HG02884 (cell line): ENCODE data around the gene ARX.

ENCODE experiments used
- ATAC-seq: cut with Tn5 transposase; IDR thresholded peaks from one replicate; pipeline ENCODE4 v1.9.1; 2021; ENCODE audit warnings: mild to moderate bottlenecking, moderate library complexity; ENCODE audit not compliant: unreplicated experiment

Gene ARX

DNA sequence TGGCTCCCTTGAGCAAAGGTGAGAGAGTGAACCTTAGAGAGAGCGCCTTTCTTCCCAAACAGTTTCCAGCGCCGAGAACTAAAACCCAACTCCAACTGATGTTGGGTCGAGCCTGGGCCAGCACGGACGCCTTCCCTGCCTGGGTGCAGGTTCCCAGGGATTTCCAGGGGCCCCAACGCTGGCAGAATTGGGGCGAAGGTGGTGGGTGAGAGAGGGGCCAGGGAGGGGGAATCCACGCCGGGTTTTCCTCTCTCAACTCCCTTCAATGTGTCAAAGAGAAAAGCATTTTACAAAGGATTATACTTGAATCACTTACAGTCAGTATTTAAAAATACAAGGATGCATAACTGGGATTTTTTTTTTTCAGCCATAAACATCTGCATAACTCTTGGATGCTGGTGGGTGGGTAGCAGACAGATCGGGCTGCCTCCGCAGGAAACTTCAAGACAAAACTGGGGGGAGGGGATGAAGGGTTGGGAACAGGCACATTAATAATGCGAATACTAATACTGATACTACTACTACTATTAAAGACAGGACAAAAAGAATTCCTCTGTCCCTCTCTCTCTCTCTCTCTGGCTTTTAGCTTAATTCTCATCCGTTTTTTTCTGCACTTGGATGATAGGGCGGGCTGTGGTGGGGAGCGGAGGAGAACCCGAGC is 1.3 kb upstream of the ARX start:
- no peak for ATAC-seq

DNA sequence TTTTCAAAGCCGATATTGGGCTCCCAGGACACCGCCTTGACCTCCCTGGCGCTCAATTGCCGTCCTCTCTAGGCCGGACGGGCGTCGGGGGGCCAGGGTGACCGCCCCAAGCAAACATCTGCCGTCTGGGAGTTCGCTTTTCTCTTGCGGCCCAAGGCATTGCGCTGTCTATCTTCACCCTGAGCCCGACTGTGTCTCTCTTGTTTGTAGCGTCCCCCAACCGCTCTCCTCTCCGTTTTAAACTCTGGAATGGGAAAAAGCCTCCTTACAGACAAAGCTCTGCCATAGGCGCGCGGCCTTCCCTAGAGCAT is 551 bp upstream of the ARX start:
- no peak for ATAC-seq

DNA sequence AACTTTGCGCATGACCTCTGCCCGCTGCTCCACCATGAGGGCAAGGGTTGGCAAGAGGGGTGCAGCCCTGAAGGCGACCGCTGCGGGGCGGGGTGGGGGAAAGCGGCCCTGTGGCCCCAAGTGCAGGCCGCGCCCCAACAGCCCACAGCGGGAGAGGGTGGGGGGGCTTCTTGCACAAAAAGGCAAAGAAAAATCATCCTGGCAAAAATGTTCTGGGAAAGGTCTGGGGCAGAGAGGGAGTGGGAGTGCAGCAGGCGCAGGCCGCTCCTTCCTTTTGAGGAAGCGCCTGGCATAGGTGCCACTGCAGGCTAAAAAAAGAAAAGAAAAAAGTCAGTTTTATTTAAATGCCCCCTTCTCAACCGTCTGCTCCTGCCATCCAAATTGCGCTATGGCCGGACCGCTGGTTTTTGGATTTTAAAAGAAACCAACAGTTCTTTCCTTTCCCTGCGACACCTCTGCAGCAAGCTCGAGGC is 1.4 kb downstream of the ARX start:
- ATAC-seq: no peak

DNA sequence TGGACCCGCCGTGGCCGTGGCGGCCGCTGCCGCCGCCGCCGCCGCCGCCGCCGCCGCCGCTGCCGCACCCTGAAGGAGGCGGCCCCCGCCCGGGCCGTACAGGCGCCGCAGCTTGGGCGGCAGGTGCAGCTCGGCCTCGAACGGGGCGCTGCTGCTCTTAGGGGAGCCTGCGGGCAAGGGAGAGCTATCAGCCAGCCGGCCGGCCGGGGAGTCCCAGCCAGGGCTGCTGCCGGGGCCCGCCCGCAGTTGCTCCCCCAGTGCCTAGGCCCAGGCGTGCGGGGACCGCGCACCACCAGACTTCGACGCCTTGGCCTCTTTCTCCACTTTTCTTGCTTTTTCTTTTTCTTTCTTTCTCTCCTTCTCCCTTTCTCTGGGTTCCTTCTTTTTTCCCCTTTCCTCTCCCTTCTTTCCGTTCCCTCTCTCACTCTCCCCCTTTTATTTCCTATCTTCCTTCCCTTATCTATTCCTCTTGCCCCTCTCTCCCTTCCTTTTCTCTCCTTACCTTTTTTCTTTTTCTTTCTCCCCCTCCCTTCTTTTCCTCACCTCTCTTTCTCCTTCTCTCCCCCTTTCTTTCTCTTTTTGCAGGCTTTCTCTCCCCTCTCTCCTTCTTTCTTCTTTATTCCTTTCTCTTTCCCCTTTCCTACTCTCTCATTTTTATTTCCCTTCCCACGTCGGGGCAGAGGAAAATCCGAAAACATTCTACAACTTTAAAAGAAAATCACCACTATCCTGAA is 2.0 kb downstream of the ARX start:
- no peak for ATAC-seq

- no peak for ATAC-seq
These were observed 2.8 kb downstream of the ARX start for GRCh38 chrX:25012793-25013631.

- ATAC-seq: no peak
These were observed 3.4 kb downstream of the ARX start for GRCh38 chrX:25012433-25012735.

- no peak for ATAC-seq
These were observed 4.0 kb downstream of the ARX start for GRCh38 chrX:25011589-25012432.

GRCh38 chrX:25010784-25011588 is 4.8 kb downstream of the ARX start:
- no peak for ATAC-seq

DNA sequence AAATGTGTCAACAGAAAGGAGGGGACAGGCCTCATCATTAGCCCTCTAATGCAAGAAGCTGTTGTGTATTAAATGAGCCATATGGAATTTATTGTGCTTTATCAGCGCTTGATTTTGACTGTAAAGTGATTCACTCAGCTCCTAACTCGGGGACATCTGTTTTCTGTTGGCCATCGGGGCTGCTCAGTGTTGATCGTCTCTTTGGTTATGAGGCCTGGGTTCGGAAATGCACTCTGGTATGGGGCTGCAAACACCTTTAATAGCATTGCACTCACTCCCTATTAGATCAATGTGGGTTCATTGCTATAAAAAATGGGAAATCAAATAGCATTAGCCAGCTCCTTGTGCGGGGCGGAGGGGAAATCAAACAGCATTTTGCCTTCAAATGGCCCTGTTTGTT is 6.4 kb downstream of the ARX start:
- no peak for ATAC-seq

DNA sequence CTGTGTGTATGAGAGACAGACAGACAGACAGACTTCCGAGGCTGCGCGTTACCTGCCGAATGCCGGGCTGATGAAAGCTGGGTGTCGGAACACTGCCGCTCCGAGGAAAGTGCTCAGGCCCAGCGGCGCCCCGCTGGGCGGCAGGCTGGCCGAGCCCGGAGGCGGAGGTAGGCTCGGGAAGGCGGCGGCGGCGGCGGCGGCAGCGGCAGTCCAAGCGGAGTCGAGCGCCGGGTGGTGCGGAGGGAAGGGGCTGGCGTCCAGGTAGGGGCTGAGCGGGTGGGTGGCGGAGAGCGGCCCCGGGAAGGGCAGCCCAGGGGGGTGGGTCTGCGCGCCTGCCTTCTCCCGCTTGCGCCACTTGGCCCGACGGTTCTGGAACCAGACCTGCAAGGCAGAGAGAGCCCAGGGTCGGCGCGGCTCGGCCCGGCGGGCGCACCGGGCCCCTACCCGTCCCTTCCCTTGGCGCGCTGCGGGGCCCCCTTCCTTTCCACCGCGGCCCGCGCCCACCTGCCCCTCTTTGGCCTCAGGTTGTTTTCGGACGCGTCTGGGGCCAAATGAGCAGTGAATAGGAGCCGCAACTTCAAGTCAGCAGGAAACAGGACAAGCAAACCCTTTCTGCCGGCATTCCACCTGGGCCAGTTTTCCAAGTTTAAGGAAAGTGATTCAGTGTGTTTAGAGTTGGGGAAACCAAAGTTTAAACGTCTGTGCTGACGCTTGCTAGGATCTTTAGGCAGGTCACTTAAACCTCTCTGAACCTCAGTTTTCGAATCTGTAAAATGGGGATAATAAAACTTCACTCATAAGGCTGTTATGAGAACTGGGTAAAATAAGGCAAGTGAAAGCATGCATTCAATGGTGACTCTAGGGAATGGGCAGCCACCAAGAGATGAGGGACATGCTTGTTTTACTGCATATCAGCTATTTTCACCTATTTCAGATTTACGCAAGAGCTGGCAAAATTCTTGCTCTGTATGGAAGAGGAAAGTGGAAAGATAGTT is 8.4 kb downstream of the ARX start:
- ATAC-seq: no peak

GRCh38 chrX:25006586-25007058 is 9.1 kb downstream of the ARX start:
- ATAC-seq: no peak

- ATAC-seq: no peak
These were observed 10.2 kb downstream of the ARX start for GRCh38 chrX:25005382-25006185.

- ATAC-seq: no peak
These were observed 10.8 kb downstream of the ARX start for GRCh38 chrX:25005034-25005381.

DNA sequence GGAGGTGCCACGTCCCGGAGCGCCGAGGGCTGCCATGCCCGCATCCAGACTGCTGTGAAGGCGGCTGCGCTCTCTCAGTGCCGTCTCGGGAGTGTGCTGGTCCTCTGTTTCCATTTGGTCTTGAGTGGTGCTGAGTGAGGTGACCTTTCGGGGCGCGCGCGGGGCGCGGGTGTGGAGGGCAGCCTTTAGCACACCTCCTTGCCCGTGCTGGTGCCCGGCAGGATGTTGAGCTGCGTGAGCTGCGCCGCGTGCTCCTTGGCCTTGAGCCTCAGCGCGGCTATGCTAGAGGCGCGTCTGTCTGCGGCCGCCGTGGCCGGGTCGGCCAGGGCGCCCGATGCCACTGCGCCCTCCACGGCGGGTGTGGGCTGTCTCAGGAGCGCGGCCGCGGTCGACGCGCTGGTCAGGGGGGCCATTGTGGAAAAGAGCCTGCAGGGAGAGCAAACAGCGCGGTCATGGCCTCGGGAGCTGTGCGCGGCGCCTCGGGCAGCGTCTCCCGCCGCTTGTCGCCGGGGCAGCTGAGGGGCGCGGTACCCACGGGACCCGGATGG is 11.2 kb downstream of the ARX start:
- no peak for ATAC-seq

DNA sequence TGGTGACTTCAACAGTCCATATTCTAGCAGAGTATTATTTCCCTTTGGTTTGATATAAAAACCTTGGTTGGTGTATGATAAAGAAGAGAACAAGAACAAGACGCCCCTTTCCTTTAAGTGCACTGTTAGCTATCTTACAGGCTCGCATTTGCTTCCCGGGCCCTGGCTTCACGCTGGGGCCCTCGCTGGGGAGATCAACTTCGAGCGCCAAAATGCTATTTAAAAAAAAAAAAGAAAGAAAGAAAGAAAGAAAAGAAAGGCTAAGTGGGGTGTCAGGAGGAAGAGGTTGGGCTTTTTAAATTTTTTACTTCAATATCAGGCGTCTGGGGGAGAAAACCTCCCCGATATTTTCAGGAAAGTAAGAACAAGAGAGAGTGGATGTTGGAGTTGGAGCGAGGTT is 11.7 kb downstream of the ARX start:
- ATAC-seq: no peak

GRCh38 chrX:25003066-25003849 is 12.5 kb downstream of the ARX start:
- no peak for ATAC-seq

- no peak for ATAC-seq
These were observed 13.1 kb downstream of the ARX start for GRCh38 chrX:25002661-25003020.
